Epidermal melanocyte (primary cell): Measurements from ENCODE around the gene GUCD1.

Experiments used
- DNase-seq: peaks from one replicate; pipeline ENCODE4 v3.0.0; 2011; ENCODE audit warnings: low spot score; ENCODE audit not compliant: insufficient read length

The GUCD1 gene

DNA sequence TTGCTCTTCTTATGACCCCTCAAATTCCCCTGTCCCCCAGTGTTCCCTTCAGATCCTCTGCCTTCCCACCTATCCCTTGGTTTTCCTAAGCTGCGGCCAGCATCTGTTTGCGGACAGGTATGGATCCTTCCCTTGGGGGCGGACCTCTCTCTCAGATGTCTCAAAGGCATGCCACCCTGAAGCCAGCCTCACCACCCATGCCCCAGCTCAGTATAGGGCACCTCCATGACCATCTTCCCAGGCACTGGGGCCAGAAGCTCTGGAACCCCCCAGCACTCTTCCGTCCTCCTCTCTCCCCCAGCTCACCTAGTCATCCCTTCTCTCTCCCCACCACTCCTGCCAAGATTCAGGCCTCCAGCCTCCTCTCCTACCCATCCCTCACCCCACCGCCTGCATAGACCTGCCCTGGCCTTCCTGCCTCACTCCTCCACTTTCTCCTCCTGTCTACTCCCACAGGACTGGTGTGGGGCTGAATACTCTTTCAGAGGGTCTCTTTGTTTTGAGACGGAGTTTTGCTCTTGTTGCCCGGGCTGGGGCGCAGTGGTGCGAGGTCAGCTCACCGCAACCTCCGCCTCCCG, 35.7 kb upstream of the GUCD1 start:
- no peak for DNase-seq

DNA sequence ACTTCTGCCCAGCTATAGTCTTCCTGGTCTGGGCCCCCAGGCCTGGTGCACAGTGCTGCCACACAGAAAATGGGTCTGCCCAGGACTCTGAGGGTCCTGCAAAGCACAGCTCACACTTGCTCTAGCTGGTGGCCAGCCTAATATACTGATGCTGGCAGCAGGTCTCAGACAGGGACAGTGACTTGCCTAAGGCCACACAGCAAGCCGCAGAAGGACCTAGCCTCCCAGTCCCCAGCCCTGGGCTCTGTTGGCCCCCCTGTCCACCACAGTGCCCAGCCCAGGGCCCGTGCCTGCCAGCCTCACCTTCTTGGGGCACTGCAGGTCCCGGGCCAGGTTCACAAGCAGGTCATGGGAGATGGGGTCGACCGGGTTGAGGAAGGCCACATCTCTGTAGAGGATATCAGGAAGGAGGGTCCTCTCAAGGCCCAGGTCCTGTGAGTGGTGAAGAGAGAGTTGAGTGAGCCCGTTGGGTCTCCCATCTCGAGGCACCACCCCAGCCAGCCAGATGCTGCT, 34.6 kb upstream of the GUCD1 start:
- DNase-seq: no peak

DNA sequence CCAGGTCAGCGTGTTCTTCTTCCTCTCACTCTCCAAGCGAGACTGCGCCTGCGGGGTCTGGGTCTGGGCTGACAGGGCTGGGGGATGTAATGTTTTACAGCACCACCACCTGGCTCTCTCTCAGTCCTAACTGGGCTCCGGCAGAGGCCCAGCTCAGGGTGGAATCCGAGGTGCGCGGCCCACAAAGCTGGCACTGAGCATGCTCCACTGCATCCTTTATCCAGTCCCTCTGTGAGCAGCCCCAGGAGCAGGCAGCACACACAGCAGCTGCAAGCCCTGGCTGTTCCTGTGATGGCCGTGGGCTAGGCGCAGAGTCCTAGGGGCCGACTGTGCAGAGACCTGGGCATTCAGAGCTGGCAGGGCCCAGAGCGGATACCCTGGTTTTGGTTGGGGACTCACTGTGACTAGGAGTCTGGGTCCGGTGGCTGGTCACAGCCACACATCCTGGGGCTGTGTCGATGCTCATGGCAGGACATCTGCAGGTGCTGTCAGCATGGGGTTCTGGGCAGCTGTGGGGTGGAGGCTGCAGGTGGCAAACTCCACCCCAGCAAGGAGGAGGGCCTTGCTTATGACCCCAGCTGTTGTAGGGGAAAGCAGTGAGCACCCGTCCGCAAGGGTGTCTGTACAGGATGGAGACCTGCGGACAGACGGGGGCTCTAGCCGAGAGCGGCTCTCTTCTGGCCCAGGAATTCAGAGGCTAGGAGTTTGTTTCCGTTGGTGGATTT, 34.0 kb upstream of the GUCD1 start:
- no peak for DNase-seq

DNA sequence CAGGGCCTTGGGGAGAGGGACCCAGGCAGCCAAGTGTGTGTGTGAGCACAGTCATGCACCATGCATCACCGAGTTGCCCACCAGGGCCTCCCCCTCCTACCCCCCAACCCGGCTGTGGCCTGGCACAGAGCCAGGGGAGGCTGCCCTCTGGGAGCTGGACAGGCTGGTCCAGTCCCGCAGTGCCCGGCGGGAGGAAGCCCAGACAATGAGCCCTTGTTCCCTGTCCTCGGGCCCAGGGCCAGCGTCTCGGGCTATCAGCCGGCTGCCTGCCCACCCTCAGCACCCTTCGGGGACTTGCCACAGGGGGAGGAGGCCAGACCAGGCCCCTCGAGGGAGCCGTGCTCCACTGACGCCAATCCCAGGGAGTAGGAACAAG, 33.4 kb upstream of the GUCD1 start:
- DNase-seq: peak; percentile 65

DNA sequence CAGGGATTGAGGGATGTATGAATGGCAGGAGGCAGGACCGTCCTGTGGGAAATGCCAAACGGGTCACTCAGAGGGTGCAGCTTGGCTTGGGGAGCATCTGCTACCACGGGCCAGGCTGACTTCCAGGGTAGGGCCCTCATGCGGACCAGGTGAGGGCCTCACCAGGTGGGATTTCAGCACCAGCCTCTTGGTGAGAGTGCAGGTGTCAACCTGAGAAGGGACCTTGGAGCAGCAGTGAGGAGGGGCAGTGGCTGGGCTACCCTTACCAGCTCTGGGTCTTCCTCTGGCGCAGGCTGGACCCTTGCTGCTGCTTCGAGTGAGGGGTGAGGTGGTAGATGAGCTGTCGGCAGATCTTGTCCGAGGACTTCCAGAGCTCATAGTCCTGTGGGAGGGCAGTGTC, 33.0 kb upstream of the GUCD1 start:
- no peak for DNase-seq

DNA sequence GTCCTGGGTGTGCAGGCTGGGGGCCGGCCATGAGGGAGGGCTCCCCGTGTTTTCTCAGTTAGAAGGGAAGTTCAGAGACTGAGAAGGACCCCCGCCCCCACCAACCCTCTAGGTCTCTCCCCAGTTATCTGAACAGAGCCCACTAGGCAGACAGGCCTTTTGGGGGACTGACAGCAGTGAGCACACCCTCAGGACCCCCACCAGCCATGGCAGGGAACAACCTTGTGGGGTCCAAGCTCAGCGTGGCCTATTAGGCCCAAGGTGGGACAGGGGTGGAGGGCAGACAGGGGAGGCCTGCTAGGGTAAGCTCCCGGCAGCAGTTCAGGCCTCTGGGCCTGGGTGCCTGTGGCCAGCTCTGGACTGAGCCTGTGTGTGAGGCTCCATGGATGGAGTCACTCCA, 32.3 kb upstream of the GUCD1 start:
- no peak for DNase-seq

DNA sequence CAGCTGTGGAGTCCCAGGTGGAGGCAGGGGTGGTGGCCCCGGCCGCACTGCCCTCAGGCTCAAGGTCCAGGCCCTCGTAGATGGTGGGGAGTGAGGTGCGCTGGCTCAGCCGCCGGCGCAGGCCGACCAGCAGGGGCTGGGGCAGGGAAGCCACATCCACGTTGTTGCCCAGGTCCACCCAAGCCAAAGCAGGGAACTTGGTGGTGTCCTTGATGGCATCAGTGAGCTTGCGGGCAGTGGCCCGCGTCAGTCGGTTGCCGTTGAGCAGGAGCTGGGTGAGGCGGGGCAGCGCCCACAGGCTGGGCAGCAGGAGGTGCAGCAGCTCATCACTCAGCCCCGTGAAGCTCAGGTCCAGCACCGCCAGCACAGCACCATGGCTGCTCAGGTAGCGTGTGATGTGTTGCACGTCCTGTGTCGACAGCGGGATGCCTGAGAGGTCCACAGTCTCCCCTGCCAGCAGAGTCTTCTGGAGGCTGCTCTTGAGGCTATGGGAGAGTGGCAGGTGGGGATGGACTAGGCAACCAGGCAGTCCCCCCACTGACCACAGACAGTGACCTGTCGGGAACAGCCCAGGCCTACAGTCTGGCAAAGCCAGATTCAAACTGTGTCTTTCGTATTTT, 31.1 kb upstream of the GUCD1 start:
- no peak for DNase-seq

DNA sequence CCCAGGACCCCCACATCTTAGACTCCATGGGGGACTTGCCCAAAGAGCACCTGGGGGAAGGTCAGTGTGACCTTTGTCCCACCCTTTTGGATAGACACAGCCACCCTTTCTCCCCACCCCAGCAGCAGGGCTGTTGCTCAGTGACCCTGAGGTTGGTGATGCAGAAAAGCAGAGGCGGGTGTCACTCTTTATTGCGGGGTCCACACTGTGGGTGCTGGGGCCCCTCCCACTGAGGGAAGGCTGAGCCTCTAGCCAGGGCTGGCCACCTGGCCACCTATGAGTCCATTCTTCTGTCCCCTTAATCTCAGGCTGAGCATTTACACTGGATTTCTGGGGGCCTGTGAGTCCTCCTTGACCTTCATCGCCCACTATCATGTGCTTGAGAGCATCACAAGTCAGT, 30.5 kb upstream of the GUCD1 start:
- DNase-seq: no peak

DNA sequence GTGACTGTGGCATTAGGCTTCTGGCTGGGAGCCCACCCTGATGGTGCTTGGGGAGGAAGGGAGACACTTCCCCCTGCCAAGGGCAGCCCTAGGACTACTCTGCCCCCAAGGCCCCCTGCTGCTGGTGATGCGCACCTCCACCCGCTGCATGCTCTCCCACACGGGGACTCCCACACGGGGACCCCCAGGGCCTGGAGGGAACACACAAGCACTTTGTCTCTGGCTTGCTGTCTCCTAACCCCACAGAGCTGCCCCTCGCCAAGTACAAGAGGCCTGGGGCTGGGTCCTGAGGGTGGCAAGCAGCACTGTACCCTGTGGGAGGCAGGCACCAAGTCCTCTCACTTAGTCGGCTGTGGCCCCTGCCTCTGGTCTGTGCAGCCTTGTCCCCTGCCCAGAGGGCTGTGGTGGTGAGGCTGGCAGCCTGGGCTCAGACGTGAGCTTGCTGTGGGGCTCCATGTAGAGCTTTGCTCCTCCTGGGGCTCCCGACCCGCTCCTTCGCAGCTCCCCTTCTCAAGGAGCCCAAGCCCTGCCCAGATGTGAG, 30.0 kb upstream of the GUCD1 start:
- no peak for DNase-seq

DNA sequence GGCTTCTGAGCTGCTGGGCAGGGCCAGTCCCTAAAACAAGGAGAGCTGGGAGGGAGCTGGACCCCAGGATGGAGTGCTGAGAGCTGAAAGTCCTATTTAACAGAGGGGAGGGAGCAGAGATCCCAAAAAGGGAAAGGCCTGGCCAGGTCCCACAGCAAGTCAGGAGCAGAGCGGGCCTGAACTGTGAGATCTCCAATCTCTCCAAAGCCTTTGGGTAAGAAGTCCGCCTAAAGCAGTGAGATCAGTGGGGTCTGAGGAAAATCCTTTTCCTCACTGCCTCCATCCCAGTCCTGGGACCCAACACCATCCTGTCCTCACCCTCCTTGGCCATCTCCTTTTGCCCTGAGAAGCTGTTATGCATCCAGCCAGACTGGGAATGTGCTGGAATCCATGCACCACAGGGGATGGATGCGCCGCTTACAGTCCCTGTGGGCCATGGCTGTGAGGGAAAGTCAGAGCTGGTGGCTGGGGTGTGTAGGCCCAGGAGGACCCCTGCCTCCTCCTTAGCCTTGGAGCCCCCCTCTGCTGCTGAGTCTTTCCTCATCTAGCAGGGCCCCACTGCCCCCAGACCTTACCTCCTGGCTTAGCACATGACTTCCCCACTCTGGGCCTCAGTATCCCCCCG, 29.3 kb upstream of the GUCD1 start:
- no peak for DNase-seq

DNA sequence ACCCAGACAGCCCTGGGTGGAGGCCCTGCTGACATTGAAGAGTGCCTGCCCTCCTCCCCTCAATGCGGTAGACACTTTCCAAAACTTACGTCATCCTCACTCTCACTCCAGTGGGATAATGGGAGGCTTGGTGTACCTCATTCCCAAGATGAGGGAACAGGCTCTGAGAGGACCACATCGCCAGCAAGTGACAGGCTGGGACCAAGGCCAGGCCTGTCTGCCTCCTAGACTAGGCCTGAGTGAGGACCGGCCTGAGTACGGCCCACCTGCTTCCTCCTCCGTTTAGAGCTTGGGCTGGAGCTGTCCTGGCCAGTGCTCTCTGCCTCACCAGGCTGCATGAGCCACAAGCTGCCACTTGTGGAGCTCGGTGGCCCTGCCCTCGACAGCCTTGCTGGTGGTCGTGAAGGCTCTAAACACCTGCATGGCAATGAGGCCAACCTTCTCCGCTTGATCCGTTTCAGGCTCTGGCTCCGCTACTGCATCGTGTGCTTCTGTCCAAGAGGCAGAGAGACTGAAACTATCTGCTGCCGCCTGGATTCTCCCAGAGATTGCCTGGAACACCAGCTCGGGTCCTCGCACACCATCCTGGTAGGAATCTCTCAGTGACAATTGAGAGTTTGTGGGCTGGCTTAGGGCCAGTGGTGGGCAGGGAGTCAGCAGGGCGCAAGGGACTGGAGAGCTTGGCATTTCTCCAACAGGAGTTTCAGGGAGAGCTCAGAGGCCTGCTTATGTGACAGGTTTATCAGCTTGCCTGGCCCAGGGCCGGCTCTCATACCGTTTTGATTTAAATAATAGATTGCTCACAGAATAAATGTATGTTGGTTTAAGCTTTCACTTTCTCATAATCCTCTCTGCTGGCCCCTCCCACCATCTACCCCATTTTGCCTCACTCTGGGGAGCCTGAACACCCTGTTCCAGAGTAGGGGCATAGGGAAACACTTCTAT, 28.6 kb upstream of the GUCD1 start:
- no peak for DNase-seq

DNA sequence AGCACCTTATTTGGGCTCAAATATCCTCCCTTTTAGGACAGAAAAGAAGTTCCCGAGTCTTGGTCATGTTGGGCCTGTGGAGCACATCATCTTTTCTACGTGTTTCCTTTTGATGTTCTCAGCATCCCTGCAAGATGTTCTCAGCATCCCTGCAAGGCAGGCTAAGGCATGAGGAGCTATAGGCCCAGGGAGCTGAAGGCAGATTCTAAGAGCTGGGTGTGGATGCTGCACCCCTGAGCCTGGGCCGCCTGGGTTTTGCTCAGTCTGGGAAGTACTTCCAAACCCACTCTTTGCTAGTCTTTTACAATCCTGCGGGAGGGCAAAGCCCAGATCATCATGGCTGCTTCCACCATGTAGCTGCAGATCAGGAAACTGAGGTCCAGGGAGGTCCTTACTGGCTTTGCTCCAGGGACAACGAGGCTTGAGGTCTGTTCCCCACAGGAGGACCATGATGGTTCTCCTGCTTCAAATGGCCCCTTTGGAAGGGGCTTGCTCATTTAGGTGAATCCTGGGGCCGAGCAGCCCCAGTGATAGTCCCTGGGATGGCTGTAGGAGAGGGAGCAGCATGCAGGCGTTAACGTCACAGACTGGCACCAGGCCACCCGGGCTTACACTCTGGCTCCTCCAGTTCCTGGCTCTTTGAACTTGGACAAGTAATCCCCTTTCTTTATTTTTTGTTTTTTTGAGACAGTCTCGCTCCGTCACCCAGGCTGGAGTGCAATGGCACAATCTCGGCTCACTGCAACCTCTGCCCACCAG, 27.3 kb upstream of the GUCD1 start:
- no peak for DNase-seq

DNA sequence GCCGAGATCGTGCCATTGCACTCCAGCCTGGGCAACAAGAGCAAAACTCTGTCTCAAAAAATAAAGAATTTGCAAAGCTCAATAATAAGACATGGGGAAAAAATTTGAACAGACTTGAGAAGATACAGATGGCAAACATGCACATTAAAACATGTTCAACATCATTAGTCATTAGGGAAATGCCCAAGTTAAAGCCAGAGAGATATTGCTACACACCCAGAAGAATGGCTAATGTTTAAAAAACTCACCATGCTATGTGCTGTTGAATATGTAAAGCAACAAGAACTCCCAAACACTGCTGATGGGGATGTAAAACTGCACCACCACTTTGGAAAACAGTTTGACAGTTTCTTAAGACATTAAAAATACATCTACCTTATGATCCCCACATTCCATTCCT, 25.3 kb upstream of the GUCD1 start:
- DNase-seq: no peak

DNA sequence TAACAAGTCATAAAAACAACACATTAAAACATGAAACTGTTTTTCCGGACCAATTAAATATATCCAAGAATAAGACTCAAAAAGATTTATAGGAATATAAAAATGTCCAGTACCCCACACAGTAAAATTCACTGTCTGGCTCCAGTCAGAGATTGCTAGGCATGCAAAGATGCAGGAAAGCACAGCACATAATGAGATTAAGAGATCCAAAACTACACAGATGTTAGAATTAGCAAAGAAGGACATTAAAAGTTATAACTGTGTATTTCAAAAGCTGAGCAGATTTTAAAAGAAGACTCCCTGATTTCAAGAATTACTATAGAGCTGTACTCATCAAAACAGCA, 24.3 kb upstream of the GUCD1 start:
- DNase-seq: no peak

DNA sequence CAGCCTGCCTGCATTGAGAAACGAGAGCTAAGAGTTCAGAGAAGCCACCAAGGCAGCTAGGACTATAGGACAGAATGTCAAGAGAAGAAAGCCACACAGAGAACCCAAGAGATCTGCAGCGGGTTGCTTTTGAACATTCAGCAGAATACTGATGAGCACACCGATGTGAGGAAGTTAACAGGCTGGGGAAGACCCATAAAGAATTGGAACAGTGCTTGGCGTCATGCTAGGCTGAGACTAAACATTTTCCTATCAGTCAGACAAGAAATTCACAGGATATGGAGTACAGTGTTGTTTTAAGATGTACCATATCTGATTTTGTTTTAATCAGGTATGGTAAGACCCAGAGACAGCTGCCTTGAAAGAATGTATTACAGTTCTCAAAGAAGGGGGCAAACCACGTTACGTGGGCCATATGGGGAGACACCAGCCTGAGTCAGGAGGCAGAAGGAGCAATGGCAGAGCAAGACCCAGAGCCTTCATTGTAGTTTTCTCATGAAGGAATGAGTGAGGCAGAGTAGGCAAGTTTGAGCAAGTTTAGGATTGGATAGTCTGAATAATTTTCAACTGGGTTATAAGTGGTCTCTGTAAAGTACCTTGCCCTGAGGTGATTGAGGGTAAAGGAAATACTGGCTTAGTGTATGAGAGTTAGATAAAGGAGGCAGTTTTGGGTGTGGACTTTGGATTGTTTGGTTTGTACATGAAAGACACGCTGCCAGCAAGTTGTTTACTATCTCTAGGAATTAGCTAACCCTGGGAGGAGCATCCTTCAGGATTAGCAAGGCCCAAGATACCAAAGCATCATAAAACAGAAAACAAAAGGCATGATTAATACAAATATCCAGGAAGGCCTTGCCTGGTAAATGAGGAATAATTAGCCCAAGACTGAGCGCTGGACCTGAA, 23.7 kb upstream of the GUCD1 start:
- DNase-seq: no peak

DNA sequence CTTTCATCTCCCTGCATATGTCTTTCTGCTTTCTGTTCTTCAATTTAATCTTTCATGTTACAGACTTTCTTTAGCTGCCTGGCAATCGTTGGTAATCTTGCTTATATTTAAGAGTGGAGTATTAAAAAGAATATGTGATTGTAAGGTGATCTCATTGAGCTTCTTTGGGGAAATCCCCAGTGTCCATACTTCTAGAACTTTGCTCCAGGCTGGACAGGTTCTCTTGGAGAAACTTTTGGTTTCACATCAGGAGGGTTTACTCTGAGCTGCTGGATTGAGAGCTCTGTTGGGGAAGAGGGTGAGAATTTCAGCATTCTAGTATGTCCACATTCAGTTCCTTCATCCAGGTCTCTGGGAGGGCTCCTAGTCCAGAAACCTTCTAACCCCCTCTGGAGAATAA, 21.8 kb upstream of the GUCD1 start:
- DNase-seq: no peak

DNA sequence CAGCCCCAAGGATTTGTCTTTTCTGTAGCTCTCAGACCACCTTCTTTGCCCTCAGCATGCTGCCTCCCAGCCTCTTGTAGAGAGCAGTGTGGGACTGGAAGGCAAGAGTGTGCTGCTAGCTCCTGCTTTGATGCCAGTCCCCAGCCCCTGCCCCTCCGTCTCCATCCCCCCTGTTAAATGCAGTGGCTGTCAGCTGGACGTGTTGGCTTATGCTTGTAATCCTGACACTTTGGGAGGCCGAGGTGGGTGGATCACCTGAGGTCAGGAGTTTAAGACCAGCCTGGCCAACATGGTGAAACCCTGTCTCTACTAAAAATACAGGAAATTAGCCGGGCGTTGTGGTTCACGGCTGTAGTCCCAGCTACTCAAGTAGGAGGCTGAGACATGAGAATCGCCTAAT, 16.3 kb upstream of the GUCD1 start:
- DNase-seq: no peak

DNA sequence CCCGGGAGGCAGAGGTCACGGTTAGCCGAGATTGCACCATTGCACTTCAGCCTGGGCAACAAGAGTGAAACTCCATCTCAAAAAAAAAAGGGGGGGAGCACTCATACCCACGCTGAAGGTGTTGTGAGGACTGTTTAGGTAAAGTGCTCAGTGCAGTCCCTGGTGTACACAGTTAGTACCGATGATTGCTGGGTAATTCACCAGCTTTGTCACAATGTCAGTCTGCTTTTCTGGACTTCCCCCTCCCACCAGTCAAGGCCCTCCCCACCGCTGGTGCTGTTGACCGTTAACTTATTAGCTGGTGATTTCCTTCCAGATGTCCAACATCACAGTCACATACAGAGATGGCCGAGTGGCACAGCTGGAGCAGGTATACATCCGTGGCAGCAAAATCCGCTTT, 12.7 kb upstream of the GUCD1 start:
- DNase-seq: no peak

DNA sequence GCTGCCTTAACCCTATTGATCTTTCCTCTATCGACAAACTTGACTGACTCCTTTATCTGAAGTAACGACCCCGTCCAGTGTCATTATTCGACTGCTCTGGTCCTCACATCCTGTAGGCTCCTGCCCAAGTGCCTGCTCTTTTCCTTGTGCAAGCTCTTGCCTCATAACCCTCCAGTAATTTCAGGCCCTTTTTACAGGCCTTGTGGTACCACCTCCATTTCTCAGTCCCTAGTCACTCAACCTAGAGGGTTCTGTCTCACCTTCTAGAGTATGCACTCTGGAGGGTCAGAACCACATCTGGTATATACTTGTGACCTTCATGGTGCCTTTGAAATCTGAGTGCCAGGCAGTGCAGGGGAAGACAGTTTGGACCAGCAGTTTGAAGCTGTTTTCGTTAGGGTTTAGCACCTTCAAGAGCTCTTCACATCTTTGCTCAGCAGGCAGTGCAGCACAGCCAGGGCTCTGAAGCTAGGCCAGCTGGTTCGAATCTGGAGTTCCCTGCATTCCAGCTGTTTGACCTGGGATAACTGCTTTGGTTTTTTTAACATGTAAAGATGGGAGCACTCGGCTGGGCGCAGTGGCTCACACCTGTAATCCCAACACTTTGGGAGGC, 12.1 kb upstream of the GUCD1 start:
- DNase-seq: no peak
